ENCODE measurements around the gene MBNL1. TPM values are rescaled to one million over a fixed set of nuclear protein-coding genes. Genes with fewer than 3 reads are reported as not detected.

MBNL1 gene
- total RNA-seq, 6 donors from 2014 or later: 231 to 506 (median 357) TPM

GRCh38 chr3:152497890-152498289 is 229.2 kb downstream of the MBNL1 start:
- no peaks in the 10 kb centered on the region for H3K36me3 ChIP-seq
- no peak for DNase-seq
- 89 to 93% methylated on average over 1 of the region's 1 CpG for WGBS, 2 donors
- H3K4me1 ChIP-seq: peaks cover 0 to 12% (median 3%) of the 10 kb centered on the region in 4 donors
- TF ChIP-seq POLR2A (IDR thresholded peaks at IDR 0.05) (no peak), EP300 (IDR thresholded peaks at IDR 0.05) (no peak), POLR2AphosphoS5 (IDR thresholded peaks at IDR 0.05) (no peak), CTCF (IDR thresholded peaks at IDR 0.05) (no peak)
- no peak overlapping the region for H3K4me3 ChIP-seq
- peak overlapping the region in 2 of 4 donors; percentile 2 to 67 for H3K27ac ChIP-seq
- H3K9me3 ChIP-seq: no peaks in the 10 kb centered on the region
- no peaks in the 10 kb centered on the region for H3K27me3 ChIP-seq
- no peak for ATAC-seq (ENCODE audit: low FRiP score in 2 of 2)

GRCh38 chr3:152499791-152500385 is 231.2 kb downstream of the MBNL1 start:
- DNase-seq (no peak), ATAC-seq (ENCODE audit: low FRiP score in 2 of 2) (no peak)
- Histone ChIP-seq H3K4me1 (peaks cover 0 to 12% (median 3%) of the 10 kb centered on the region in 4 donors), H3K36me3 (no peaks in the 10 kb centered on the region), H3K9me3 (no peaks in the 10 kb centered on the region), H3K4me3 (no peak overlapping the region), H3K27me3 (no peaks in the 10 kb centered on the region), H3K27ac (peak overlapping the region in 1 of 4 donors; percentile 20)
- TF ChIP-seq EP300 (IDR thresholded peaks at IDR 0.05) (no peak), POLR2AphosphoS5 (IDR thresholded peaks at IDR 0.05) (no peak), CTCF (IDR thresholded peaks at IDR 0.05) (no peak), POLR2A (IDR thresholded peaks at IDR 0.05) (no peak)
- WGBS, 2 donors: 42 to 57% methylated on average over 4 of the region's 4 CpGs

- no peak for ATAC-seq (ENCODE audit: low FRiP score in 2 of 2)
- no peaks in the 10 kb centered on the region for H3K27me3 ChIP-seq
- 80 to 89% methylated on average over 5 of the region's 5 CpGs for WGBS, 2 donors
- H3K9me3 ChIP-seq: no peaks in the 10 kb centered on the region
- H3K36me3 ChIP-seq: no peaks in the 10 kb centered on the region
- no peak overlapping the region for H3K27ac ChIP-seq
- no peak overlapping the region for H3K4me3 ChIP-seq
- DNase-seq: no peak
- no peak for TF ChIP-seq EP300 (IDR thresholded peaks at IDR 0.05)
- H3K4me1 ChIP-seq: no peaks in the 10 kb centered on the region
Measured at GRCh38 chr3:152505926-152506325, 237.2 kb downstream of the MBNL1 start.

DNA sequence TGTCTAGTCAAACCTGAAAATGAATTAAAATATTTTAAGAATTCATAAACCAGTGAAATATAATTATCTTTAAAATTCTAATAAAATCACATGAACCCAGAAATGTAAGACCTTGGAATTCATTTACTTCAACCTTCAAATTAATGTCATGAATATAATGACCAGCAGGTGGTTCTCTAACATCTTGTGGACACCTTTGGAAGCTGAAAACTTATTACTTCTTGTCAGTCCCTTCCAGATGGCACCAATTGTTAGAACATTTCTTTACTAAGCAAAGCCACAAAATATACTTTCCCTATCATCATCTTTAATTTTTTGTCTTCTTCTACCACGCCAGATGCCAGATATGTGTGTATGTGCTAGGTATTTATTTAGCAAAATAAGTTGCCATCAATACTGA is 240.0 kb downstream of the MBNL1 start:
- Histone ChIP-seq H3K27me3 (no peaks in the 10 kb centered on the region), H3K9me3 (no peaks in the 10 kb centered on the region), H3K4me3 (no peak overlapping the region), H3K27ac (no peak overlapping the region), H3K4me1 (no peaks in the 10 kb centered on the region), H3K36me3 (no peaks in the 10 kb centered on the region)
- DNase-seq (no peak), ATAC-seq (ENCODE audit: low FRiP score in 2 of 2) (no peak)
- 74% methylated on average over 1 of the region's 1 CpG for WGBS, 2 donors
- TF ChIP-seq POLR2AphosphoS5 (IDR thresholded peaks at IDR 0.05): no peak
- TF ChIP-seq POLR2A (IDR thresholded peaks at IDR 0.05): no peak
- peak in 3 of 6 experiments; percentile 11 to 30 (median 16) for TF ChIP-seq CTCF (IDR thresholded peaks at IDR 0.05)
- TF ChIP-seq EP300 (IDR thresholded peaks at IDR 0.05): no peak

GRCh38 chr3:152511904-152512303 is 243.2 kb downstream of the MBNL1 start:
- no peak for TF ChIP-seq POLR2AphosphoS5 (IDR thresholded peaks at IDR 0.05)
- no peak for TF ChIP-seq POLR2A (IDR thresholded peaks at IDR 0.05)
- 77 to 85% methylated on average over 4 of the region's 4 CpGs for WGBS, 2 donors
- Histone ChIP-seq H3K36me3 (no peaks in the 10 kb centered on the region), H3K27me3 (no peaks in the 10 kb centered on the region), H3K9me3 (no peaks in the 10 kb centered on the region), H3K4me3 (no peak overlapping the region), H3K27ac (no peak overlapping the region), H3K4me1 (no peaks in the 10 kb centered on the region)
- DNase-seq: no peak
- no peak for ATAC-seq (ENCODE audit: low FRiP score in 2 of 2)

DNA sequence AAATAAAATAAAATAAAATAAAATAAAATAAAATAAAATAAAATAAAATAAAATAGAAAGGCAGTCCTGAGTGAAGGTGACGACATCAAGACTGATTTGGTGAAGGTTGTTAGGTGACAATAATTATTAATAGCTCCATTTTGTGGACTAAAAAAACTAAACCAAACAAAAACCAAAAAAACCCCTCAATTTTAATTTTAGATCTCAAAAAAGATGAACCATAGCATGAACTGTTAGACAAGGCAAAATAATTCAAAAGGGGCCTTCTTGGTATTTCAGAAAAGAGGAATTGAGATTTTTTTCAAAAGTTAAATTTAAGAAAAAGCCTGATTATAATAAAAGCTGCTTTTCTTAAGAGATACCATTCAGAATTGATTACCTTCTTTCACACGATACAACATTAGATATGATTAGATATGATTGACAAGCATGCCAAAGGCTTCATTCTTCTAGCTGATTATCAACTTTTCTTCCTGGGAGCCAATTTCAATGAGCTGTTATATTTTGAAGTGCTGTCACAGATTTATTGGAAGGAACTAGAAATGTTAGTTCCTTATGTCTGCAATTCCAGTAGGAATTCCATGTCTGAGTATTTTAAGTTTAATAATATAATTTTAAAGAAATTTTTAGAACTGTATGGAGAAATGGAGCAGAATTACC is 244.7 kb downstream of the MBNL1 start:
- H3K4me1 ChIP-seq: no peaks in the 10 kb centered on the region
- no peaks in the 10 kb centered on the region for H3K27me3 ChIP-seq
- no peak overlapping the region for H3K4me3 ChIP-seq
- 92% methylated on average over 2 of the region's 2 CpGs for WGBS, 2 donors
- TF ChIP-seq POLR2A (IDR thresholded peaks at IDR 0.05) (no peak), CTCF (IDR thresholded peaks at IDR 0.05) (no peak), EP300 (IDR thresholded peaks at IDR 0.05) (no peak), POLR2AphosphoS5 (IDR thresholded peaks at IDR 0.05) (no peak)
- ATAC-seq (ENCODE audit: low FRiP score in 2 of 2): no peak
- no peaks in the 10 kb centered on the region for H3K9me3 ChIP-seq
- no peak for DNase-seq
- H3K27ac ChIP-seq: no peak overlapping the region
- no peaks in the 10 kb centered on the region for H3K36me3 ChIP-seq

All from upper lobe of left lung (tissue), 6 donors.